Measurements from ENCODE around the gene MYLK2. TPM values are rescaled to one million over a fixed set of nuclear protein-coding genes. Genes with fewer than 3 reads are reported as not detected.

Gene MYLK2
- polyA plus RNA-seq, 4 donors = 0.44 to 0.94 (median 0.75) TPM

GRCh38 chr20:31869942-31870725, 51.0 kb downstream of the MYLK2 start, which contains the start of the genes DUSP15 and TTLL9:
TSS of gene DUSP15 (minus strand) at chr20:31870527. CDS start at chr20:31870337, 190 bp downstream.
TSS of gene TTLL9 (plus strand) at chr20:31870634. CDS start at chr20:31871127, 493 bp downstream.
- no peak for DNase-seq (ENCODE audit: low read depth in 4 of 4, low spot score in 3 of 4)

- DNase-seq (ENCODE audit: low read depth in 4 of 4, low spot score in 3 of 4) = no peak
Measured at GRCh38 chr20:31870726-31871617, 51.8 kb downstream of the MYLK2 start.

DNA sequence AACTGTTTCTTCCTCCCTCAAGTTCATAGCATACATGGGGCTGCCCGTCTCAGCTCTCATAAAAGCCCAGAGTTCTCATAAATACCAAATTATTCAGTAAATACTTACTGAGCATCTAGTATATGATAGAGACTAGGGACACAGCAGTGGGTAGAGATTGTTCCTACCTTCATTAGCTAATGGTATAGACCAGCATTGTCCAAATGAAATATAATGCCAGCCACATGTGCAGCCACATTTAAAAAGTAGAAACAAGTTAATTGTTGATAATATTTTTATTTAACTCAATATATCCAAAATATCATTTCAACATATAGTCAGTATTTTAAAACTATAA, 52.4 kb downstream of the MYLK2 start:
- no peak for DNase-seq (ENCODE audit: low read depth in 4 of 4, low spot score in 3 of 4)

DNA sequence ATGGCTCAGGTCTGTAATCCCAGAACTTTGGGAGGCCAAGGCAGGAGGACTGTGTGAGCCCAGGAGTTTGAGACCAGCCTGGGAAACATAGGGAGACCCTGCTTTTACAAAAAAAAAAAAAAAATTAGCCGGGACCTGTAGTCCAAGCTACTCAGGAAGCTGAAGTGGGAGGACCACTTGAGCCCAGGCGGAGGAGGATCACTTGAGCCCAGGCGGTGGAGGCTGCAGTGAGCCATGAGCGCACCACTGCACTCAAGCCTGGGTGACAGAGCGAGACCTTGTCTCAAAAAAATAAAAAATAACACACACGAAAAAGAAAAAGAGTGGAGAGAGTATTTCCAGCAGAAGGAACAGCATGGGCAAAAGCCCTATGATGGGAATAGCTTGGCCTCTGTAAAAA, 53.2 kb downstream of the MYLK2 start:
- DNase-seq (ENCODE audit: low read depth in 4 of 4, low spot score in 3 of 4) = no peak

- DNase-seq (ENCODE audit: low read depth in 4 of 4, low spot score in 3 of 4) = no peak
Measured at GRCh38 chr20:31875671-31876070, 56.5 kb downstream of the MYLK2 start.

- no peak for DNase-seq (ENCODE audit: low read depth in 4 of 4, low spot score in 3 of 4)
Measured at GRCh38 chr20:31877684-31878083, 58.5 kb downstream of the MYLK2 start.

- peak; percentile 90 to 93 (median 92) for DNase-seq (ENCODE audit: low read depth in 4 of 4, low spot score in 3 of 4)
Measured at GRCh38 chr20:31879143-31879987, 60.2 kb downstream of the MYLK2 start.

DNA sequence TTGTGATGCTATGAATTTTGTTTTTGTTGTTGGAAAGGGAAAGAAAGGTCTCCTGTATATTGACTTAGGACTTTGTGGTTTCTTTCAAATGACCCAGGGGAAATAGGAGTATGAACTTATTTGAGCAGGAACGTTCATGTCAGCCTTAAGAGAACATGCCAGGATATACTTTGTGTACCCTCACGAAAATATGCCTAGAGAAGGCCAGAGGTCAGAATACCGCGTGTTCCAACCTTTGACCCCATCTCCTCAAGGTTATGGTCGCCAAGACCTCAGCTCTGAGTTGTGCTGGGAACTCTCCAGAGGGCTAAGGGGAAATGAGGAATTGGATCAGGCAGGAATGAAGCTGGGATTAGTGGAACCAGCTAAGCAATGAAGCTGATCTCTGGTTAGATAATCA, 62.8 kb downstream of the MYLK2 start:
- DNase-seq (ENCODE audit: low read depth in 4 of 4, low spot score in 3 of 4) = no peak

GRCh38 chr20:31883829-31884228, 64.7 kb downstream of the MYLK2 start:
- DNase-seq (ENCODE audit: low read depth in 4 of 4, low spot score in 3 of 4) = no peak

Other genes with a start within 250 kb of the MYLK2 start
- 100 to 1,000 TPM; 166 to 231 (median 190) TPM for gene ID1, start 214.1 kb upstream of the MYLK2 start, polyA plus RNA-seq (ENCODE audit: insufficient read length in 4 of 4)
- gene COX4I2, start 181.4 kb upstream of the MYLK2 start, polyA plus RNA-seq (ENCODE audit: insufficient read length in 4 of 4) = 1 to 10 TPM; 1.8 to 3.2 (median 2.2) TPM
- gene BCL2L1, start 96.5 kb upstream of the MYLK2 start, polyA plus RNA-seq (ENCODE audit: insufficient read length in 4 of 4) = 10 to 100 TPM; 75.2 to 87.9 (median 85.4) TPM
- gene TPX2, start 80.1 kb upstream of the MYLK2 start, polyA plus RNA-seq (ENCODE audit: insufficient read length in 4 of 4) = 10 to 100 TPM; 46.9 to 50.8 (median 48.5) TPM
- gene FOXS1, start 26.2 kb downstream of the MYLK2 start, polyA plus RNA-seq (ENCODE audit: insufficient read length in 4 of 4) = 1 to 10 TPM; 6.5 to 8.9 (median 7.4) TPM
- gene DUSP15, start 51.2 kb downstream of the MYLK2 start, polyA plus RNA-seq (ENCODE audit: insufficient read length in 4 of 4) = 10 to 100 TPM; 16.1 to 23.1 (median 19.2) TPM
- 1 to 10 TPM; 3.1 to 5.6 (median 3.2) TPM for gene TTLL9, start 51.3 kb downstream of the MYLK2 start, polyA plus RNA-seq (ENCODE audit: insufficient read length in 4 of 4)
- 10 to 100 TPM; 18.7 to 21.9 (median 20.4) TPM for gene PDRG1, start 132.7 kb downstream of the MYLK2 start, polyA plus RNA-seq (ENCODE audit: insufficient read length in 4 of 4)
- gene XKR7, start 148.8 kb downstream of the MYLK2 start, polyA plus RNA-seq (ENCODE audit: insufficient read length in 4 of 4) = under 1 TPM; 0.26 to 0.39 (median 0.37) TPM
- gene CCM2L, start 191.1 kb downstream of the MYLK2 start, polyA plus RNA-seq (ENCODE audit: insufficient read length in 4 of 4) = 1 to 10 TPM; 7.0 to 8.5 (median 7.7) TPM
- 1 to 10 TPM; 2.0 to 2.9 (median 2.6) TPM for gene HCK, start 232.9 kb downstream of the MYLK2 start, polyA plus RNA-seq (ENCODE audit: insufficient read length in 4 of 4)